A549 (cell line): Measurements from ENCODE around the gene PIGN. TPM values are rescaled to one million over a fixed set of nuclear protein-coding genes. Genes with fewer than 3 reads are reported as not detected.

Source experiments
- ATAC-seq, 2 experiments: fragments of 200-7000 bp in 1 of 2; fragments of >200 bp in 1 of 2; cut with Nextera tagmentation in 1 of 2; cut with Tn5 transposase in 1 of 2; 3 replicates each; pipeline versions ENCODE4 v1.8.0 to v1.9.1; 2018 to 2020; ENCODE audit warnings: mild to moderate bottlenecking in 1 of 2, moderate library complexity in 1 of 2
- CTCF ChIA-PET: fragments of 300-600 bp; sonication (Branson Sonifier 250); formaldehyde crosslinking; extraction: SDS; loops from one replicate; lab custom pipeline; 2021; ENCODE audit warnings: antibody characterized with exemption, inconsistent platforms; lab: Yijun Ruan, JAX
- POLR2A ChIA-PET: fragments of 350-600 bp; formaldehyde crosslinking; extraction: SDS; loops from one replicate; lab custom pipeline; 2021; ENCODE audit warnings: antibody characterized with exemption, inconsistent platforms; lab: Yijun Ruan, JAX
- DNase-seq, 2 experiments: peaks; one replicate each; pipeline versions ENCODE4 v3.0.0 to v3.0.0-alpha.2; 2011 to 2016; ENCODE audit warnings: low read depth in 1 of 2, low spot score in 1 of 2
- FAIRE-seq: peaks from 2 replicates; lab custom pipeline; 2011; peaks lifted over from hg19 to GRCh38; lab: Jason Lieb, UNC
- H3K27ac ChIP-seq, 2 experiments: fragments of >200 bp; sonication (Bioruptor Twin); formaldehyde crosslinking; 3 replicates each; pipeline ENCODE4 v1.5.1; 2016 to 2017
- H3K4me1 ChIP-seq: fragments of >200 bp; sonication (Bioruptor Twin); formaldehyde crosslinking; 3 replicates; pipeline ENCODE4 v1.6.1; 2016
- H3K4me2 ChIP-seq: fragments of >200 bp; sonication (Bioruptor Twin); formaldehyde crosslinking; 3 replicates; pipeline ENCODE4 v1.6.1; 2016
- H3K4me3 ChIP-seq: fragments of >200 bp; sonication (Bioruptor Twin); formaldehyde crosslinking; 3 replicates; pipeline ENCODE4 v1.5.1; 2016
- H3K9me3 ChIP-seq: fragments of >200 bp; sonication (Bioruptor Twin); formaldehyde crosslinking; 3 replicates; pipeline ENCODE4 v1.6.1; 2016
- CBX2 ChIP-seq: fragments of 200-600 bp; sonication (generic); IDR thresholded peaks from 2 replicates; pipeline ENCODE4 v1.6.1; 2016; ENCODE audit warnings: low read depth, mild to moderate bottlenecking, borderline replicate concordance
- CTCF ChIP-seq: fragments of >200 bp; sonication (Bioruptor Twin); formaldehyde crosslinking; IDR thresholded peaks from 3 replicates; pipeline ENCODE4 v1.5.1; 2016
- E2F6 ChIP-seq: IDR thresholded peaks from 2 replicates; pipeline ENCODE4 v1.6.1; 2012; ENCODE audit warnings: low read depth, borderline replicate concordance
- ELK1 ChIP-seq: fragments of 150-350 bp; IDR thresholded peaks from 2 replicates; pipeline ENCODE4 v1.6.1; 2014; ENCODE audit warnings: low read depth, mild to moderate bottlenecking, low read length
- FOSL2 ChIP-seq, 2 experiments: fragments of 450-650 bp in 1 of 2; fragments of >200 bp in 1 of 2; sonication (Bioruptor Twin) in 1 of 2; formaldehyde crosslinking; IDR thresholded peaks; 2 replicates each; pipeline versions ENCODE4 v1.5.0 to v1.6.1; 2016 to 2020; ENCODE audit warnings: mild to moderate bottlenecking in 1 of 2, moderate library complexity in 1 of 2
- GATA3 ChIP-seq: IDR thresholded peaks from 2 replicates; pipeline ENCODE4 v1.6.1; 2012; ENCODE audit warnings: borderline replicate concordance
- HDAC2 ChIP-seq: fragments of 200-600 bp; sonication (generic); IDR thresholded peaks from 2 replicates; pipeline ENCODE4 v1.6.1; 2016
- HES2 ChIP-seq: fragments of >200 bp; sonication (Bioruptor Twin); formaldehyde crosslinking; IDR thresholded peaks from 2 replicates; pipeline ENCODE4 v1.6.1; 2016
- HOXA7 ChIP-seq: fragments of 250-450 bp; sonication (Bioruptor Pico); IDR thresholded peaks from 2 replicates; pipeline ENCODE4 v1.5.0; 2020; ENCODE audit warnings: mild to moderate bottlenecking, moderate library complexity
- MAFK ChIP-seq: fragments of 450-650 bp; IDR thresholded peaks from 2 replicates; pipeline ENCODE4 v1.6.1; 2014; ENCODE audit not compliant: partially characterized antibody
- NPAS2 ChIP-seq: fragments of 250-450 bp; sonication (Bioruptor Pico); IDR thresholded peaks from 2 replicates; pipeline ENCODE4 v1.8.0; 2022; ENCODE audit warnings: mild to moderate bottlenecking, moderate library complexity, borderline replicate concordance
- NR3C1 ChIP-seq: fragments of >200 bp; sonication (Bioruptor Twin); formaldehyde crosslinking; IDR thresholded peaks from 3 replicates; pipeline ENCODE4 v1.6.1; 2017
- RARB ChIP-seq: fragments of 250-450 bp; sonication (Bioruptor Pico); IDR thresholded peaks from 2 replicates; pipeline ENCODE4 v1.8.0; 2021; ENCODE audit warnings: mild to moderate bottlenecking, moderate library complexity
- SMC3 ChIP-seq: fragments of >200 bp; sonication (Bioruptor Twin); formaldehyde crosslinking; IDR thresholded peaks from 3 replicates; pipeline ENCODE4 v1.6.1; 2018; ENCODE audit warnings: inconsistent platforms
- TP53 ChIP-seq: fragments of 250-450 bp; sonication (Bioruptor Pico); IDR thresholded peaks from 2 replicates; pipeline ENCODE4 v1.5.0; 2021; ENCODE audit warnings: mild to moderate bottlenecking, moderate library complexity
- USF2 ChIP-seq: fragments of 450-650 bp; IDR thresholded peaks from 2 replicates; pipeline ENCODE4 v1.6.1; 2014; ENCODE audit warnings: antibody characterized with exemption
- ZFP36 ChIP-seq: fragments of 450-650 bp; IDR thresholded peaks from 2 replicates; pipeline ENCODE4 v1.6.1; 2014; ENCODE audit warnings: borderline replicate concordance; ENCODE audit not compliant: partially characterized antibody
- whole genome bisulfite sequencing: methylation state at CpG from one replicate; pipeline ENCODE4 v1.1.6; 2017; ENCODE audit errors: missing lambda C conversion rate; 5-methylcytosine and 5-hydroxymethylcytosine counted together
- polyA plus RNA-seq, 4 experiments: library from polyadenylated mRNA; depleted of rRNA in 3 of 4; stranded (reverse); fragments of >200 nt; fragmentation: RNase III in 1 of 4; extraction: RNeasy Plus Mini Kit Qiagen cat#74134 plus additional on column Dnase treatment in 1 of 4; gene quantifications; 2 replicates in 3 of 4; 3 replicates in 1 of 4; pipeline ENCODE4 v1.2.3, GENCODE V29; 2011 to 2017

The PIGN gene
- polyA plus RNA-seq, 2 of the 4 experiments (the other 2 are of a cell fraction), result 12.9 to 37.0 TPM

- Histone ChIP-seq H3K27ac (no peak overlapping the region), H3K4me2 (no peak overlapping the region), H3K4me1 (no peaks in the 10 kb centered on the region), H3K4me3 (no peak overlapping the region), H3K9me3 (no peaks in the 10 kb centered on the region)
- FAIRE-seq, result no peak
- ATAC-seq, result no peak
- DNase-seq, result no peak
- ChIA-PET POLR2A (no interaction called here), CTCF (interaction anchor here (0.6 kb wide), 1 partner anchor 10 kb away, joined by 3 read pairs; no protein-coding TSS in a partner anchor)
- 61% methylated on average over 2 of the region's 2 CpGs for WGBS
- no peak for TF ChIP-seq ELK1
- TF ChIP-seq NR3C1, result no peak
- no peak for TF ChIP-seq E2F6
- TF ChIP-seq FOSL2 (IDR thresholded peaks at IDR 0.05), result no peak
- no peak for TF ChIP-seq FOSL2 (CRISPR knock-in tag; IDR thresholded peaks at IDR 0.05)
- TF ChIP-seq GATA3, result no peak
- no peak for TF ChIP-seq CBX2
These were observed 168.2 kb downstream of the PIGN start for GRCh38 chr18:62018759-62019041.

- WGBS, result 43% methylated on average over 9 of the region's 9 CpGs
- H3K27ac ChIP-seq, result no peak overlapping the region
These were observed 168.7 kb downstream of the PIGN start for GRCh38 chr18:62018034-62018758.

GRCh38 chr18:62017618-62018017 is 169.2 kb downstream of the PIGN start:
- FAIRE-seq (no peak), ATAC-seq (no peak), DNase-seq (no peak)
- Histone ChIP-seq H3K9me3 (no peaks in the 10 kb centered on the region), H3K4me1 (no peaks in the 10 kb centered on the region), H3K4me3 (no peak overlapping the region), H3K4me2 (no peak overlapping the region), H3K27ac (no peak overlapping the region)
- CTCF ChIA-PET, result no interaction called here
- TF ChIP-seq HDAC2, result no peak
- TF ChIP-seq ELK1, result no peak
- TF ChIP-seq USF2, result no peak
- no peak for TF ChIP-seq SMC3
- no peak for TF ChIP-seq CTCF
- TF ChIP-seq HOXA7, result no peak
- WGBS, result 24% methylated on average over 6 of the region's 6 CpGs
- POLR2A ChIA-PET, result no interaction called here

More at GRCh38 chr18:62018034-62018758, 168.7 kb downstream of the PIGN start:
- no peak for DNase-seq
- no peak for TF ChIP-seq NPAS2 (CRISPR knock-in tag)
- TF ChIP-seq TP53 (CRISPR knock-in tag), result no peak
- no peak for TF ChIP-seq MAFK
- no peak for TF ChIP-seq RARB (CRISPR knock-in tag)
- no peak for TF ChIP-seq ZFP36
- no peak for TF ChIP-seq HES2
- FAIRE-seq, result no peak
- no peak for ATAC-seq
- POLR2A ChIA-PET, result no interaction called here
- Histone ChIP-seq H3K4me1 (no peaks in the 10 kb centered on the region), H3K4me3 (no peak overlapping the region), H3K4me2 (no peak overlapping the region), H3K9me3 (no peaks in the 10 kb centered on the region)
- CTCF ChIA-PET, result no interaction called here
